ENCODE results near the gene ABHD2. TPM values are rescaled to one million over a fixed set of nuclear protein-coding genes. Genes with fewer than 3 reads are reported as not detected.
A peak's percentile ranks its signal among the peaks of the same experiment; 100 is the strongest.

Gene ABHD2
- total RNA-seq, 2 experiments from 2014 or later: 36.0 to 39.2 TPM

- Histone ChIP-seq H3K36me3 (ENCODE audit: insufficient read depth, low read length) (peaks cover 5% of the 10 kb centered on the region), H3K4me1 (ENCODE audit: insufficient read depth, low read length) (peaks cover 40% of the 10 kb centered on the region), H3K4me3 (ENCODE audit: low read length) (peak overlapping the region; percentile 97), H3K27ac (ENCODE audit: low read depth in 1 of 2, low read length in 2 of 2) (peak overlapping the region; percentile 49 to 55), H3K9me3 (ENCODE audit: control insufficient read depth in 1 of 2, insufficient read depth in 1 of 2, low read length in 2 of 2) (no peaks in the 10 kb centered on the region), H3K27me3 (ENCODE audit: control insufficient read depth in 1 of 2, insufficient read depth in 2 of 2, low read length in 2 of 2) (no peaks in the 10 kb centered on the region)
- no peak overlapping the region for H3K4me3 Mint-ChIP-seq
- H3K9me3 Mint-ChIP-seq: no peaks in the 10 kb centered on the region
- peaks cover 10% of the 10 kb centered on the region for H3K36me3 Mint-ChIP-seq (ENCODE audit: low read depth)
- ATAC-seq (ENCODE audit: poor library complexity) (no peak), DNase-seq (peak in 2 of 14 experiments; percentile 13)
- ChIA-PET CTCF (interaction anchor here (1.2 to 3.3 kb wide), 3 partner anchors 32 to 185 kb away, joined by 6 to 22 read pairs (median 10); no protein-coding TSS in a partner anchor), POLR2A (interaction anchor here (0.8 to 3.5 kb wide), 10 partner anchors 10 to 451 kb away, joined by 3 to 34 read pairs (median 4); partner anchors contain the start of gene FANCI)
- no peaks in the 10 kb centered on the region for H3K27me3 Mint-ChIP-seq
- peak overlapping the region; percentile 90 for H3K27ac Mint-ChIP-seq
- peaks cover 36% of the 10 kb centered on the region for H3K4me1 Mint-ChIP-seq (ENCODE audit: low read depth)
- intact Hi-C loops (cut with DNase I, micrococcal nuclease): loop anchor here (2.0 to 10.0 kb wide), 7 partner anchors 33 to 622 kb away; partner anchors contain the start of genes AEN (in 1 of the 2), DET1 (in 1 of the 2), MRPL46 (in 1 of the 2) and MRPS11 (in 1 of the 2)
- no peak for TF ChIP-seq CTCF (IDR thresholded peaks at IDR 0.05)
Observed at GRCh38 chr15:89089316-89090230, 1.3 kb downstream of the ABHD2 start.

- Histone ChIP-seq H3K36me3 (ENCODE audit: insufficient read depth, low read length) (peaks cover 12% of the 10 kb centered on the region), H3K27me3 (ENCODE audit: control insufficient read depth in 1 of 2, insufficient read depth in 2 of 2, low read length in 2 of 2) (no peaks in the 10 kb centered on the region), H3K27ac (ENCODE audit: low read depth in 1 of 2, low read length in 2 of 2) (peak overlapping the region; percentile 49 to 71), H3K9me3 (ENCODE audit: control insufficient read depth in 1 of 2, insufficient read depth in 1 of 2, low read length in 2 of 2) (no peaks in the 10 kb centered on the region), H3K4me1 (ENCODE audit: insufficient read depth, low read length) (peaks cover 44% of the 10 kb centered on the region), H3K4me3 (ENCODE audit: low read length) (peak overlapping the region; percentile 41)
- Mint-ChIP-seq H3K4me3 (no peak overlapping the region), H3K27ac (peak overlapping the region; percentile 90), H3K4me1 (ENCODE audit: low read depth) (peaks cover 41% of the 10 kb centered on the region), H3K36me3 (ENCODE audit: low read depth) (peaks cover 21% of the 10 kb centered on the region), H3K9me3 (no peaks in the 10 kb centered on the region), H3K27me3 (no peaks in the 10 kb centered on the region)
- CTCF ChIA-PET: interaction anchor here (0.6 to 3.3 kb wide), 8 partner anchors 10 to 268 kb away, joined by 3 to 22 read pairs (median 4); no protein-coding TSS in a partner anchor
- DNase-seq (peak in 13 of 14 experiments; percentile 19 to 79 (median 48)), ATAC-seq (ENCODE audit: poor library complexity) (peak; percentile 10)
- POLR2A ChIA-PET: interaction anchor here (0.6 to 3.5 kb wide), 9 partner anchors 8 to 244 kb away, joined by 3 to 34 read pairs (median 4); partner anchors contain the start of gene POLG
- intact Hi-C loops (cut with DNase I, micrococcal nuclease): loop anchor here in 1 of 2 experiments (5.0 kb wide), 1 partner anchor 36 kb away; no protein-coding TSS in a partner anchor
- peak; percentile 15 for TF ChIP-seq CTCF (IDR thresholded peaks at IDR 0.05)
Observed at GRCh38 chr15:89090791-89091626, 2.8 kb downstream of the ABHD2 start.

Measured in CD4-positive, alpha-beta T cell (primary cell).